Spleen (tissue), 11 donors: Measurements from ENCODE around the gene GMDS. TPM values are rescaled to one million over a fixed set of nuclear protein-coding genes. Genes with fewer than 3 reads are reported as not detected.
"Not testable (repeated sequence)": the region's sequence is repeated elsewhere in the genome, so short reads cannot be mapped to it uniquely, and the experiment has no call there.

Experiments used
- DNase-seq: peaks from one replicate; pipeline ENCODE4 v3.0.0-alpha.2; 2020
- H3K27ac ChIP-seq, 8 donors: fragments of 200-600 bp; sonication (generic) in 7 of 8; 1 replicate in 4 of 8; 2 replicates in 4 of 8; pipeline versions ENCODE4 v1.5.0 to v1.8.0; 2016 to 2021; ENCODE audit warnings: inconsistent platforms in 4 of 8, mild to moderate bottlenecking in 4 of 8, moderate library complexity in 1 of 8
- H3K27me3 ChIP-seq, 7 donors: fragments of 200-600 bp; sonication (generic) in 6 of 7; replicated peaks in 1 of 7; 1 replicate in 4 of 7; 2 replicates in 3 of 7; pipeline versions ENCODE4 v1.5.0 to v1.8.0; 2016 to 2021; ENCODE audit warnings: inconsistent platforms in 3 of 7, mild to moderate bottlenecking in 1 of 7
- H3K36me3 ChIP-seq, 6 donors: fragments of 200-600 bp; sonication (generic) in 5 of 6; 1 replicate in 4 of 6; 2 replicates in 2 of 6; pipeline versions ENCODE4 v1.5.0 to v1.8.0; 2016 to 2021; ENCODE audit warnings: inconsistent platforms in 2 of 6
- H3K4me1 ChIP-seq, 6 donors: fragments of 200-600 bp; sonication (generic) in 5 of 6; 1 replicate in 3 of 6; 2 replicates in 3 of 6; pipeline versions ENCODE4 v1.5.0 to v1.8.0; 2016 to 2021; ENCODE audit warnings: inconsistent platforms in 3 of 6
- H3K4me3 ChIP-seq, 8 donors: fragments of 200-600 bp; sonication (generic) in 7 of 8; 1 replicate in 4 of 8; 2 replicates in 4 of 8; pipeline versions ENCODE4 v1.5.0 to v1.8.0; 2016 to 2021; ENCODE audit warnings: inconsistent platforms in 4 of 8, mild to moderate bottlenecking in 4 of 8, moderate library complexity in 2 of 8
- H3K9me3 ChIP-seq, 8 donors: fragments of 200-600 bp; sonication (generic) in 7 of 8; 1 replicate in 4 of 8; 2 replicates in 4 of 8; pipeline versions ENCODE4 v1.5.0 to v1.8.0; 2016 to 2021; ENCODE audit warnings: inconsistent platforms in 4 of 8
- POLR2A ChIP-seq, 3 donors: fragments of 450-650 bp; IDR thresholded peaks; one replicate each; pipeline ENCODE4 v1.5.1; 2017; ENCODE audit warnings: antibody characterized with exemption in 3 of 3, mild to moderate bottlenecking in 1 of 3
- POLR2AphosphoS5 ChIP-seq, 3 donors: sonication (generic); formaldehyde crosslinking; IDR thresholded peaks; one replicate each; pipeline ENCODE4 v1.5.1; 2017; ENCODE audit warnings: antibody characterized with exemption in 3 of 3
- WGBS, 5 donors: extraction: QIAGEN DNeasy Blood & Tissue Kit in 3 of 5; methylation state at CpG; one replicate each; pipeline versions ENCODE4 v1.1.5 to v1.1.7; 2013 to 2018; 5-methylcytosine and 5-hydroxymethylcytosine counted together
- intact Hi-C: fragments of 100-400 bp; cut with DNase I; formaldehyde crosslinking; loops from one replicate; pipeline ENCODE4 v1.15.0; 2023; ENCODE audit warnings: low total_unique reads
- polyA plus RNA-seq, 3 donors: library from polyadenylated mRNA; stranded (reverse); fragments of 200-250 nt; gene quantifications; one replicate each; pipeline ENCODE4 v1.2.1, GENCODE V29; 2013
- total RNA-seq, 7 donors: library from RNA; depleted of rRNA in 3 of 7; stranded (reverse); fragments of >200 nt in 3 of 7; fragmentation: NEBNext Ultra II Directional in 4 of 7; extraction: Animal tissue kit (Norgen Biotek cat#: 25700) in 4 of 7; gene quantifications; one replicate each; pipeline versions ENCODE4 v1.1.0 to v1.2.1, GENCODE V29; 2016 to 2021
- TF ChIP-seq, protein P1 (sequence below), 11 experiments: fragments of 200-600 bp in 7 of 11; fragments of 450-650 bp in 4 of 11; sonication (generic) in 4 of 11; IDR thresholded peaks in 8 of 11; conservative IDR thresholded peaks in 3 of 11; 1 replicate in 7 of 11; 2 replicates in 4 of 11; pipeline versions ENCODE4 v1.4.0 to v1.8.0; 2016 to 2021; ENCODE audit warnings: antibody characterized with exemption in 11 of 11, inconsistent platforms in 4 of 11, mild to moderate bottlenecking in 1 of 11
- donor health status: healthy with polysubstance abuse.
- donor health status: DM: no; HTN: no; CAD: no; lungs with moderate emphysema.
- donor health status: DM: no; HTN: no; CAD: no.
- donor health status: Bipolar disorder and iron deficiency.
- donor health status: healthy.
- donor health status: DM: no; HTN: no; CAD: no.
- donor health status: DM: yes; HTN: yes; CAD: no.

The GMDS gene
- total and polyA plus RNA-seq, 10 donors: 9.1 to 30.8 (median 17.7) TPM

DNA sequence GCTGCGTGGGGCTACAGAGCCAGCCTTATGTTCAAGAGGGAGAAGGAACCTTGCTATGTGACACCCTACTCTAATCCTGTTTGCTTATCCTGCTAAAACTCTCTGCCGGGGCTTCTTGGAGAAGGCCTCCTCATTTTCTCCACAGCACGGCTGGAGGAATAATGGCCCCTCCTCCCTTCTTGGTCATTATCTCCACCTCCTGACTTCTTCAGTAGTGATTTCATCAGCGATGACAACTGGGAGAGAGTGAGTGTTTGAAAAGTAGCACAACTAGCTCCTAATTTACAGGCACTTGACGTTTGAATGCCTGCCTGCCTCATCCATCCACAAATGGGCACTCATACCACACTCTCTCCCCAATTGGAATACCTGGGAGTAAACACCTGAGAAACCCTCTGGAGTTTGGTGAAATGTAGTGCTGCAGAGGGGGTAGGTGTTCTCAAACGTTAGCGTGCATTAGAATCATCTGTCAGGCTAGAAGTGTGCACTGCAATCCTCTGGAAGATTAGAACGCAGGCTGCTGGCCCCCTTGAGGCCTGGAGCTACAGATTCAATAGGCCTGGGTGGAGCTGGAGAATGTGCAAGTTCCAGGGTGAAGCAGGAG lies 487.2 kb downstream of the GMDS start:
- TF ChIP-seq POLR2AphosphoS5 (IDR thresholded peaks at IDR 0.05) (no peak), POLR2A (IDR thresholded peaks at IDR 0.05) (no peak)
- TF ChIP-seq, protein P1, sequence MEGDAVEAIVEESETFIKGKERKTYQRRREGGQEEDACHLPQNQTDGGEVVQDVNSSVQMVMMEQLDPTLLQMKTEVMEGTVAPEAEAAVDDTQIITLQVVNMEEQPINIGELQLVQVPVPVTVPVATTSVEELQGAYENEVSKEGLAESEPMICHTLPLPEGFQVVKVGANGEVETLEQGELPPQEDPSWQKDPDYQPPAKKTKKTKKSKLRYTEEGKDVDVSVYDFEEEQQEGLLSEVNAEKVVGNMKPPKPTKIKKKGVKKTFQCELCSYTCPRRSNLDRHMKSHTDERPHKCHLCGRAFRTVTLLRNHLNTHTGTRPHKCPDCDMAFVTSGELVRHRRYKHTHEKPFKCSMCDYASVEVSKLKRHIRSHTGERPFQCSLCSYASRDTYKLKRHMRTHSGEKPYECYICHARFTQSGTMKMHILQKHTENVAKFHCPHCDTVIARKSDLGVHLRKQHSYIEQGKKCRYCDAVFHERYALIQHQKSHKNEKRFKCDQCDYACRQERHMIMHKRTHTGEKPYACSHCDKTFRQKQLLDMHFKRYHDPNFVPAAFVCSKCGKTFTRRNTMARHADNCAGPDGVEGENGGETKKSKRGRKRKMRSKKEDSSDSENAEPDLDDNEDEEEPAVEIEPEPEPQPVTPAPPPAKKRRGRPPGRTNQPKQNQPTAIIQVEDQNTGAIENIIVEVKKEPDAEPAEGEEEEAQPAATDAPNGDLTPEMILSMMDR (IDR thresholded peaks at IDR 0.05 in 8 of 11, conservative IDR thresholded peaks at IDR 0.05 in 3 of 11): no peak
- H3K27me3 ChIP-seq: no peaks in the 10 kb centered on the region
- intact Hi-C loops: no loop called here
- no peak overlapping the region for H3K27ac ChIP-seq
- H3K4me1 ChIP-seq: no peaks in the 10 kb centered on the region
- no peak for DNase-seq
- WGBS, 5 donors: 78 to 87% (median 82%) methylated on average over 8 of the region's 8 CpGs
- peaks cover 0 to 8% (median 0%) of the 10 kb centered on the region in 8 donors for H3K9me3 ChIP-seq
- no peaks in the 10 kb centered on the region for H3K36me3 ChIP-seq
- no peak overlapping the region for H3K4me3 ChIP-seq

DNA sequence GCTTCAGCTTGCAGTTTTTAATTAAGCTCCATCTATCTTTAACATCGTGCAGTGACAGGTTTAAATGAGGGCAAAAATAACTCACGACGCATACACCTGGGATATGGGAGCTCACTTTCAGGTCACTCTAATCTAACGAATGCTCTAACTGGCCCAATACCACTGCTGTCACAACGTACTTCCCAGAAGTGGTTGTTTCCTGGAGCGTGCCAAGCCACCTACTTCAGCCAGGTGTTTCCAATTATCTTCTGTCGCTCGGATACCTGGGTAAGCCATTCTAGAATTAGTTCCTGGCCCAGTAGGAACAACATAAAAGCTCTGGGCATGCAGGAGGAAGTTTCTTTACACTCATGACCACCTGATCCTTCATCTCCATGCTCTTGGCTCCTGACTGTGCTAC lies 488.3 kb downstream of the GMDS start:
- Histone ChIP-seq H3K4me3 (no peak overlapping the region), H3K27ac (no peak overlapping the region), H3K4me1 (no peaks in the 10 kb centered on the region), H3K9me3 (peaks cover 0 to 18% (median 9%) of the 10 kb centered on the region in 8 donors), H3K36me3 (no peaks in the 10 kb centered on the region), H3K27me3 (no peaks in the 10 kb centered on the region)
- no peak for DNase-seq
- WGBS, 5 donors: 85 to 89% (median 86%) methylated on average over 8 of the region's 8 CpGs
- intact Hi-C loops: no loop called here
- TF ChIP-seq, protein P1 (IDR thresholded peaks at IDR 0.05 in 8 of 11, conservative IDR thresholded peaks at IDR 0.05 in 3 of 11): no peak
- TF ChIP-seq POLR2A (IDR thresholded peaks at IDR 0.05) (no peak), POLR2AphosphoS5 (IDR thresholded peaks at IDR 0.05) (no peak)

DNA sequence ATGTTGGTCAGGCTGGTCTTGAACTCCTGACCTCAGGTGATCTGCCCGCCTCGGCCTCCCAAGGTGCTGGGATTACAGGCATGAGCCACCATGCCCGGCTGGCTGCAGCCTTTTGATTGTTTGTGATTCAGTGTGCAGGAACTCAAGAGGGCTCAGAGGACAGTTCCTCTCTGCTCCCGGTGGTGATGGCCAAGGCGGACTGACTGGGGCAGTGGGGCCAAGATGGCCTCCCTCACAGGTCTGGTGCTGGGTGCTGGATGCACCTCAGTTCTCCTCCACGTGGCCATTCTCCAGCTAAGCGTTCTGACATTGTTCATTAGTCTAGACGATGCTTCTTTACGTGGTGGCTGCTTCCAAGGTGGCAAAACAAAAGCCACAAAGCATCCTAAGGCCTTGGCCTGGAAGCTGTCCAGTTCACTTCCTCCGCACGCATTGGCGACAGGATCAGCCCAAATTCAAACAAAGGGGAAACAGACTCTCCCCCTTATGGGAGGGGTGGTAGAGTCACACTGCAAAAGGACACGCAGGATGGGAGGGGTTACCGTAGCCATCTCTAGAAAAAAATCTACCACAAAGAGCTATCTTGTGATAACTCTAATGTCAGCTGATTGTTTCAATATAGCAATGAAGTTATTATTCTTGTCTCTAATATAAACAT lies 488.8 kb downstream of the GMDS start:
- no peak overlapping the region for H3K4me3 ChIP-seq
- H3K27me3 ChIP-seq: no peaks in the 10 kb centered on the region
- intact Hi-C loops: no loop called here
- H3K9me3 ChIP-seq: peaks cover 0 to 21% (median 10%) of the 10 kb centered on the region in 8 donors
- no peak for DNase-seq
- no peak overlapping the region for H3K27ac ChIP-seq
- no peaks in the 10 kb centered on the region for H3K4me1 ChIP-seq
- H3K36me3 ChIP-seq: no peaks in the 10 kb centered on the region
- WGBS, 5 donors: 71 to 82% (median 74%) methylated on average over 11 to 14 of the region's 14 CpGs
- TF ChIP-seq POLR2A (IDR thresholded peaks at IDR 0.05): no peak
- TF ChIP-seq, protein P1 (IDR thresholded peaks at IDR 0.05 in 8 of 11, conservative IDR thresholded peaks at IDR 0.05 in 3 of 11): no peak
- no peak for TF ChIP-seq POLR2AphosphoS5 (IDR thresholded peaks at IDR 0.05)

DNA sequence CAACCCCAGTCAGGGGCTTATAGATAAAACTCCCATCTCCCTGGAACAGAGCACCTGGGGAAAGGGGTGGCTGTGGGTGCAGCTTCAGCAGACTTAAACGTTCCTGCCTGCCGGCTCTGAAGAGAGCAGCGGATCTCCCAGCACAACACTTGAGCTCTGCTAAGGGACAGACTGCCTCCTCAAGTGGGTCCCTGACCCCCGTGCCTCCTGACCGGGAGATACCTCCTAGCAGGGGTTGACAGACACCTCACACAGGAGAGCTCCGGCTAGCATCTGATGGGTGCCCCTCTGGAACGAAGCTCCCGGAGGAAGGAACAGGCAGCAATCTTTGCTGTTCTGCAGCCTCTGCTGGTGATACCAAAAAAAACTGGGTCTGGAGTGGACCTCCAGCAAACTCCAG lies 494.3 kb downstream of the GMDS start:
- H3K36me3 ChIP-seq, H3K4me1 ChIP-seq, H3K27ac ChIP-seq, DNase-seq, H3K4me3 ChIP-seq, H3K27me3 ChIP-seq, intact Hi-C loops: not testable (repeated sequence)
- WGBS, 5 donors: 88 to 97% (median 93%) methylated on average over 5 to 8 of the region's 8 CpGs
- peaks cover 0 to 30% (median 16%) of the 10 kb centered on the region in 8 donors for H3K9me3 ChIP-seq
